Measurements from ENCODE around the gene TUSC2.

TUSC2 gene

GRCh38 chr3:50338965-50339364 lies 10.9 kb upstream of the TUSC2 start:
- DNase-seq (ENCODE audit: extremely low spot score, insufficient read length, low read depth), result no peak
- FAIRE-seq, result peak; percentile 63

- peak; percentile 98 for FAIRE-seq
- DNase-seq (ENCODE audit: extremely low spot score, insufficient read length, low read depth), result peak; percentile 98
Measured at GRCh38 chr3:50337175-50337861, 9.3 kb upstream of the TUSC2 start.

GRCh38 chr3:50336452-50337174 lies 8.6 kb upstream of the TUSC2 start:
- DNase-seq (ENCODE audit: extremely low spot score, insufficient read length, low read depth) (no peak), FAIRE-seq (no peak)

- FAIRE-seq (no peak), DNase-seq (ENCODE audit: extremely low spot score, insufficient read length, low read depth) (no peak)
Measured at GRCh38 chr3:50334339-50335075, 6.5 kb upstream of the TUSC2 start.

GRCh38 chr3:50333744-50334328 lies 5.8 kb upstream of the TUSC2 start:
- FAIRE-seq, result no peak

GRCh38 chr3:50331364-50331907 lies 3.4 kb upstream of the TUSC2 start:
- DNase-seq (ENCODE audit: extremely low spot score, insufficient read length, low read depth), result no peak
- FAIRE-seq, result no peak

More at GRCh38 chr3:50333744-50334328, 5.8 kb upstream of the TUSC2 start:
- DNase-seq (ENCODE audit: extremely low spot score, insufficient read length, low read depth), result no peak

- DNase-seq (ENCODE audit: extremely low spot score, insufficient read length, low read depth) (no peak), FAIRE-seq (no peak)
Measured at GRCh38 chr3:50330330-50330729, 2.3 kb upstream of the TUSC2 start.

- DNase-seq (ENCODE audit: extremely low spot score, insufficient read length, low read depth) (no peak), FAIRE-seq (no peak)
Measured at GRCh38 chr3:50327129-50327528, 894 bp downstream of the TUSC2 start.

GRCh38 chr3:50326182-50326541 lies 1.9 kb downstream of the TUSC2 start:
- no peak for FAIRE-seq
- no peak for DNase-seq (ENCODE audit: extremely low spot score, insufficient read length, low read depth)

- no peak for DNase-seq (ENCODE audit: extremely low spot score, insufficient read length, low read depth)
- FAIRE-seq, result no peak
Measured at GRCh38 chr3:50325497-50326181, 2.4 kb downstream of the TUSC2 start.

- FAIRE-seq (no peak), DNase-seq (ENCODE audit: extremely low spot score, insufficient read length, low read depth) (no peak)
Measured at GRCh38 chr3:50325113-50325480, 2.9 kb downstream of the TUSC2 start.

- DNase-seq (ENCODE audit: extremely low spot score, insufficient read length, low read depth) (no peak), FAIRE-seq (peak; percentile 76)
Measured at GRCh38 chr3:50324351-50325112, 3.5 kb downstream of the TUSC2 start.

GRCh38 chr3:50323614-50324199 lies 4.3 kb downstream of the TUSC2 start:
- DNase-seq (ENCODE audit: extremely low spot score, insufficient read length, low read depth) (no peak), FAIRE-seq (no peak)

- FAIRE-seq (no peak), DNase-seq (ENCODE audit: extremely low spot score, insufficient read length, low read depth) (no peak)
Measured at GRCh38 chr3:50323092-50323600, 4.9 kb downstream of the TUSC2 start.

GRCh38 chr3:50322386-50323091 lies 5.5 kb downstream of the TUSC2 start, which contains the start of gene HYAL2:
TSS of gene HYAL2 (minus strand) at chr3:50322745. CDS start at chr3:50320489, 2,256 bp downstream.
- FAIRE-seq (no peak), DNase-seq (ENCODE audit: extremely low spot score, insufficient read length, low read depth) (no peak)

- FAIRE-seq, result no peak
Measured at GRCh38 chr3:50322115-50322385, 6.0 kb downstream of the TUSC2 start.

GRCh38 chr3:50321336-50322114 lies 6.5 kb downstream of the TUSC2 start:
- FAIRE-seq, result peak; percentile 77
- DNase-seq (ENCODE audit: extremely low spot score, insufficient read length, low read depth), result no peak

More at GRCh38 chr3:50322115-50322385, 6.0 kb downstream of the TUSC2 start:
- DNase-seq (ENCODE audit: extremely low spot score, insufficient read length, low read depth), result no peak
